BLaER1 (cell line): ENCODE results near the gene U2AF1L4.

ENCODE experiments used
- H3K27ac ChIP-seq: shearing (Covaris generic); formaldehyde crosslinking; 2 replicates; pipeline ENCODE4 v1.8.1; 2022
- H3K27me3 ChIP-seq: shearing (Covaris generic); formaldehyde crosslinking; 2 replicates; pipeline ENCODE4 v1.8.1; 2022
- H3K36me3 ChIP-seq: shearing (Covaris generic); formaldehyde crosslinking; 2 replicates; pipeline ENCODE4 v1.8.1; 2022
- H3K4me1 ChIP-seq: shearing (Covaris generic); formaldehyde crosslinking; 2 replicates; pipeline ENCODE4 v1.8.1; 2022
- H3K4me2 ChIP-seq: shearing (Covaris generic); formaldehyde crosslinking; 2 replicates; pipeline ENCODE4 v1.8.1; 2022
- H3K4me3 ChIP-seq: shearing (Covaris generic); formaldehyde crosslinking; 2 replicates; pipeline ENCODE4 v1.8.1; 2022
- H3K9ac ChIP-seq: shearing (Covaris generic); formaldehyde crosslinking; 2 replicates; pipeline ENCODE4 v1.8.1; 2022
- H3K9me3 ChIP-seq: shearing (Covaris generic); formaldehyde crosslinking; 2 replicates; pipeline ENCODE4 v1.8.1; 2022
- H4K20me1 ChIP-seq: shearing (Covaris generic); formaldehyde crosslinking; 2 replicates; pipeline ENCODE4 v1.8.1; 2022
- Cebpa-rat ChIP-seq: shearing (Covaris generic); IDR thresholded peaks from 2 replicates; pipeline ENCODE4 v1.8.1; 2022

U2AF1L4 gene

GRCh38 chr19:35720648-35721047 lies 24.6 kb downstream of the U2AF1L4 start:
- H3K9ac ChIP-seq = no peak overlapping the region
- no peak for TF ChIP-seq Cebpa-rat

GRCh38 chr19:35720163-35720524 lies 25.1 kb downstream of the U2AF1L4 start:
- Histone ChIP-seq H3K9me3 (no peaks in the 10 kb centered on the region), H3K4me1 (peaks cover 26% of the 10 kb centered on the region), H3K27ac (no peak overlapping the region), H3K4me3 (no peak overlapping the region), H3K9ac (peak overlapping the region; percentile 95), H3K4me2 (no peak overlapping the region), H3K27me3 (no peaks in the 10 kb centered on the region), H3K36me3 (peaks cover 58% of the 10 kb centered on the region), H4K20me1 (peaks cover 65% of the 10 kb centered on the region)
- TF ChIP-seq Cebpa-rat = no peak

More at GRCh38 chr19:35720648-35721047, 24.6 kb downstream of the U2AF1L4 start:
- Histone ChIP-seq H3K4me3 (no peak overlapping the region), H3K4me1 (peaks cover 21% of the 10 kb centered on the region), H3K36me3 (peaks cover 63% of the 10 kb centered on the region), H3K27ac (no peak overlapping the region), H3K9me3 (no peaks in the 10 kb centered on the region), H4K20me1 (peaks cover 67% of the 10 kb centered on the region), H3K4me2 (no peak overlapping the region), H3K27me3 (no peaks in the 10 kb centered on the region)

GRCh38 chr19:35719402-35720162 lies 25.6 kb downstream of the U2AF1L4 start:
- Histone ChIP-seq H3K4me2 (peak overlapping the region; percentile 89), H4K20me1 (peaks cover 62% of the 10 kb centered on the region), H3K27me3 (no peaks in the 10 kb centered on the region), H3K4me3 (peak overlapping the region; percentile 76), H3K4me1 (peaks cover 32% of the 10 kb centered on the region), H3K27ac (peak overlapping the region; percentile 95; the same call in 1 of the 2 replicates), H3K36me3 (peaks cover 52% of the 10 kb centered on the region), H3K9me3 (no peaks in the 10 kb centered on the region), H3K9ac (peak overlapping the region; percentile 95)
- TF ChIP-seq Cebpa-rat = no peak

DNA sequence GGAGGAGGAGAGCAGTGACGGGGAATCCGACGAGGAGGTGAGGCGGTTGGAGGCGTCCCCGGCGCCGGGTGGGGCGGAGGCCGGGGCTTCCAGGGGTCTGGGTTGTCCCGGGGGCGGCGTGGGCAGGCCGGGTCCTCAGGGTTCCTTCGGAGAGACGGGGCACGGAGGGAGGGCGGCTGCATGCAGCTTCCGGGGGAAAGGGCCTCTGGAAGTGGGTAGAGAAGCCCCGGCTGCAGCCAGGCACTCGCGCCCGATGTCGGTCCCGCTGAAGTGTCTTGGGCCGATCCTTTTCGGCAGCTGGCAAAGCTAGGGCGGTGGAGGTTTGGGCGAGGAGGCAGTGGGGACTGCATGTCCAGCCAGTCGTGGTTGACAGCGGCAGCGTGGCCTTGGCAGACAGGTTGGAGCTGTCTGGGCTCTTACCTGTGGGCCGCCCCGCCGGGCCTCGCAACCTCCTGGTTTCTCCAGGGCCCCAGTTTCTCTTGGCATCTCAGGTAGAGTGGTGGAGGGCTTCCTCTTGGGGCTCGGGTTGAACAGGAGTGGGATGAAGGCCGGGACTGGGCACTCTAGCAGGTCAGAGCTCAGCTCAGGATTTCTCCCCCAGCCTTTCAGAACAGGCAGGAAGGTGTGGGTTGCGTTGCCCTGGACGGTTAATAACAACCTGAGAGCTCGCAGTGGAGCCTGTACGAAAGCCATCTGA lies 26.7 kb downstream of the U2AF1L4 start:
- Histone ChIP-seq H3K4me2 (peak overlapping the region; percentile 89), H3K4me3 (peak overlapping the region; percentile 76), H3K9ac (peak overlapping the region; percentile 95), H3K4me1 (peaks cover 33% of the 10 kb centered on the region), H3K27ac (peak overlapping the region; percentile 95), H3K9me3 (no peaks in the 10 kb centered on the region), H4K20me1 (peaks cover 54% of the 10 kb centered on the region), H3K27me3 (0 out of 2 replicates have a peak, but pooled peaks cover 3% of the 10 kb centered on the region), H3K36me3 (peaks cover 41% of the 10 kb centered on the region)
- no peak for TF ChIP-seq Cebpa-rat

DNA sequence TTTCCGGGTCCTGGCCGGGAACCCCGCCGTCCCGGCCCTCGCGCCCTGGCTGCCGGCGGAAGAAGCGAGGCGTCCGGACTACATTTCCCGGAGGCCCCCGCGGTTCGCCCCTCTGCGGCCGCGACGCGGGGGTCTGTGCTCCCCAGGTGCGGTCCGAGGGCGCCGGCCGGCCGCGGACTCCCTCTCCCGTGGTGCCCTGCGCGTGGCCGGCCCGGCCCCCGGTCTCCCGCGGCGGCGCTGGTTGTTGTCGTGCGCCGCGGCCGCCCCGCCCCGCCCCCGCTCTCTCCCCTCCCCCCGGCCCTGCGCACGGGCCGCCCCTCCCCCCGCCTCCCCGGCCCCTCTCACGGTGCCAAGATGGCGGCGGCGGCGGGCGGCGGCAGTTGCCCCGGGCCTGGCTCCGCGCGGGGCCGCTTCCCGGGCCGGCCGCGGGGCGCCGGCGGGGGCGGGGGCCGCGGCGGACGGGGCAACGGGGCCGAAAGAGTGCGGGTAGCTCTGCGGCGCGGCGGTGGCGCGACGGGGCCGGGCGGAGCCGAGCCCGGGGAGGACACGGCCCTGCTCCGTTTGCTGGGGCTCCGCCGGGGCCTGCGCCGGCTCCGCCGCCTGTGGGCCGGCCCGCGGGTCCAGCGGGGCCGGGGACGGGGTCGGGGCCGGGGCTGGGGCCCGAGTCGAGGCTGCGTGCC lies 27.4 kb downstream of the U2AF1L4 start, which contains the start of gene KMT2B:
KMT2B (plus strand) TSS at position 339 of the 680 bp plus-strand sequence; CDS start at position 355, 16 bp downstream.
- Histone ChIP-seq H3K36me3 (peaks cover 34% of the 10 kb centered on the region), H3K9ac (peak within 1 kb of the TSS; percentile 95), H3K4me3 (peak within 1 kb of the TSS; percentile 76), H3K27me3 (0 out of 2 replicates have a peak, but pooled peaks cover 3% of the 10 kb centered on the region), H3K4me2 (peak within 1 kb of the TSS; percentile 97), H3K4me1 (peaks cover 40% of the 10 kb centered on the region), H3K27ac (peak within 1 kb of the TSS; percentile 95), H4K20me1 (peaks cover 47% of the 10 kb centered on the region), H3K9me3 (no peaks in the 10 kb centered on the region)
- TF ChIP-seq Cebpa-rat = no peak

DNA sequence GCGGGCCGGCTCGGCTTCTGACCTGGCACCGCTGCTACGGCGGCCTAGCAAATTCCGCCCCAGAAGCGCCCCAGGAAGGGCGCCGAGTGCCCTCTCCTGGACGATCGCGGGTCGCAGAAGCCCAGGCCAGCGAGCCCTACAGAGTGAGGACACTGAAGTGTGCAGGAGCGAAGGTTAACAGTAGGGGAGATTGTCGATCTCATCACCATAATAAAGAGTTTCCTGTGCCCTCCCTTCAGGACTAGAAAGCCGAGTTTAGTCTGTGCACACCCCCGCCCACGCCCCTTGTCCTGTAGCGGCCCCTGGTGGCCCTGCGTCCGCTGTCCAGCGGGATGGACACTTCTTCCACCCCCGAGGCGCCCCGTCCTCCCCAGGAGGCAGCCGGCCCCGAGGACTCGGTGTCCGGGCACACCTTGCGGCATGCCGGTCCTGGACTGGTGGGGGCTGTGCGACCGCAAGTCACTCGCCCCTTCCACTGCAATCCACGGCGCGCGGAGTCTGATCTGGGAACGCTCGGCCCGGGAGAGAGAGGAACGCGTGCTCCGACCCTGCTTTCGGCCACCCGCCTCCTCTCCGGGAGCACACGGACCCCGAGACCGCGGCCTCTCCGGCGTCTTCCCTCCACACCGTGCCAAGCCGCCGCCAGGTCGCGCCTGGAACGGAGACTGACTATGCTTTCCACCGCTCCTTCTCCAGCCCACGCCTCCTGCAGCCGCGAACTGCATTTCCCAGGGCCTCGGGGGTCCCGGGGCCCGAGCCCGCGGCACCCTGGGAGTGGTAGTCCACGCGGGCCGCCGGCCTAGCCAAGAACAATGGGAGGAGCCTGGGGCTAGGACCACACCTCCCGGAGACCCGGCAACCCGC lies 28.2 kb downstream of the U2AF1L4 start:
- no peaks in the 10 kb centered on the region for H3K9me3 ChIP-seq
- peak overlapping the region; percentile 76 for H3K4me3 ChIP-seq
- H3K27ac ChIP-seq = peak overlapping the region; percentile 95
- peaks cover 48% of the 10 kb centered on the region for H3K4me1 ChIP-seq
- peaks cover 26% of the 10 kb centered on the region for H3K36me3 ChIP-seq
- H4K20me1 ChIP-seq = peaks cover 40% of the 10 kb centered on the region
- 0 out of 2 replicates have a peak, but pooled peaks cover 3% of the 10 kb centered on the region for H3K27me3 ChIP-seq
- peak overlapping the region; percentile 97 for H3K4me2 ChIP-seq
- TF ChIP-seq Cebpa-rat = no peak
- H3K9ac ChIP-seq = peak overlapping the region; percentile 95

GRCh38 chr19:35715981-35716800 lies 29.0 kb downstream of the U2AF1L4 start:
- Histone ChIP-seq H3K9me3 (no peaks in the 10 kb centered on the region), H4K20me1 (peaks cover 31% of the 10 kb centered on the region), H3K27ac (peak overlapping the region; percentile 95), H3K27me3 (0 out of 2 replicates have a peak, but pooled peaks cover 3% of the 10 kb centered on the region), H3K4me2 (peak overlapping the region; percentile 97), H3K36me3 (peaks cover 18% of the 10 kb centered on the region), H3K9ac (peak overlapping the region; percentile 95), H3K4me1 (peaks cover 49% of the 10 kb centered on the region), H3K4me3 (peak overlapping the region; percentile 76)
- TF ChIP-seq Cebpa-rat = no peak

- peak overlapping the region; percentile 76 for H3K4me3 ChIP-seq
- H3K9ac ChIP-seq = peak overlapping the region; percentile 95
- peaks cover 27% of the 10 kb centered on the region for H4K20me1 ChIP-seq
- 0 out of 2 replicates have a peak, but pooled peaks cover 3% of the 10 kb centered on the region for H3K27me3 ChIP-seq
- peaks cover 49% of the 10 kb centered on the region for H3K4me1 ChIP-seq
- no peak for TF ChIP-seq Cebpa-rat
- H3K36me3 ChIP-seq = peaks cover 12% of the 10 kb centered on the region
- no peaks in the 10 kb centered on the region for H3K9me3 ChIP-seq
- H3K27ac ChIP-seq = peak overlapping the region; percentile 95; the same call in 1 of the 2 replicates
- peak overlapping the region; percentile 97 for H3K4me2 ChIP-seq
These were observed 29.8 kb downstream of the U2AF1L4 start for GRCh38 chr19:35715355-35715809.
